HG03135 (cell line): ENCODE data around the gene ADARB2.
"Not testable (repeated sequence)": the region's sequence is repeated elsewhere in the genome, so short reads cannot be mapped to it uniquely, and the experiment has no call there.

Source experiments
- ATAC-seq: cut with Tn5 transposase; IDR thresholded peaks from one replicate; pipeline ENCODE4 v1.9.1; 2021; ENCODE audit warnings: mild to moderate bottlenecking, moderate library complexity; ENCODE audit not compliant: unreplicated experiment

The ADARB2 gene

DNA sequence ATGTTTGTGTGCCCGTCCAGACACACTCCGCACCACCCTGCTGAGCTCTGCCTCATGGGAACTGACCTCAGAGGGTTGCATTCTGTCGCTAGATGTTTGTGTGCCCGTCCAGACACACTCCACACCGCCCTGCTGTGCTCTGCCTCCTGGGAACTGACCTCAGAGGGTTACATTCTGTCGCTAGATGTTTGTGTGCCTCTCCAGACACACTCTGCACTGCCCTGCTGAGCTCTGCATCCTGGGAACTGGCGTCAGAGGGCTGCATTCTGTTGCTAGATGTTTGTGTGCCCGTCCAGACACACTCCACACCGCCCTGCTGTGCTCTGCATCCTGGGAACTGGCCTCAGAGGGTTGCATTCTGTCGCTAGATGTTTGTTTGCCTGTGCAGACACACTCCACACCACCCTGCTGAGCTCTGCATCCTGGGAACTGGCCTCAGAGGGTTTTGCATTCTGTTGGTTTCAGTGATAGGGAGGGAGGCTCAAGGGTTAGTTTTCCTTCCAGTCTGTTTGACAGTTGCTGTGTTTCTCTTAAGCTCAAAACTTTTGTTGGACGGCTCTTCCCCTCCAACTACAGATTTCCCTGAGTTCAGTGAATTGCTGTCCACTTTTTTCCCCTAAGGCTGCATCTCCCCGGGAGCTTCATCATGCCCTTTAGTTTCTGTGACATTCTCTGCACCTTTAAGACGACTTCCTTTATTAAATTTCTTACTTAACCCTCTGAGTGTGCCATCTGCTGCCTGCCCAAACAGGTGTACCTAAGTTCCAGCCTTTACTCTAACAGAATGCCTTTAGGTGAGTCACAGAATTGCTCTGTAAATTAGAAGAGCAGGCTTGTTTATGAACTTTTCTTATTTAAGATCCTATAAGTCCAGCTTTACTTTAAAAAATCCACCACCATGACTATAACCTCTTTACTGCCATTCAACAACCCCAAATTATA is 119.7 kb downstream of the ADARB2 start:
- not testable (repeated sequence) for ATAC-seq

DNA sequence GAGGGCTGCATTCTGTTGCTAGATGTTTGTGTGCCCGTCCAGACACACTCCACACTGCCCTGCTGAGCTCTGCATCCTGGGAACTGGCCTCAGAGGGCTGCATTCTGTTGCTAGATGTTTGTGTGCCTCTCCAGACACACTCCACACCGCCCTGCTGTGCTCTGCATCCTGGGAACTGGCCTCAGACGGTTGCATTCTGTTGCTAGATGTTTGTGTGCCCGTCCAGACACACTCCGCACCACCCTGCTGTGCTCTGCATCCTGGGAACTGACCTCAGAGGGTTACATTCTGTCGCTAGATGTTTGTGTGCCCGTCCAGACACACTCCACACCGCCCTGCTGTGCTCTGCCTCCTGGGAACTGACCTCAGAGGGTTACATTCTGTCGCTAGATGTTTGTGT is 120.6 kb downstream of the ADARB2 start:
- not testable (repeated sequence) for ATAC-seq

DNA sequence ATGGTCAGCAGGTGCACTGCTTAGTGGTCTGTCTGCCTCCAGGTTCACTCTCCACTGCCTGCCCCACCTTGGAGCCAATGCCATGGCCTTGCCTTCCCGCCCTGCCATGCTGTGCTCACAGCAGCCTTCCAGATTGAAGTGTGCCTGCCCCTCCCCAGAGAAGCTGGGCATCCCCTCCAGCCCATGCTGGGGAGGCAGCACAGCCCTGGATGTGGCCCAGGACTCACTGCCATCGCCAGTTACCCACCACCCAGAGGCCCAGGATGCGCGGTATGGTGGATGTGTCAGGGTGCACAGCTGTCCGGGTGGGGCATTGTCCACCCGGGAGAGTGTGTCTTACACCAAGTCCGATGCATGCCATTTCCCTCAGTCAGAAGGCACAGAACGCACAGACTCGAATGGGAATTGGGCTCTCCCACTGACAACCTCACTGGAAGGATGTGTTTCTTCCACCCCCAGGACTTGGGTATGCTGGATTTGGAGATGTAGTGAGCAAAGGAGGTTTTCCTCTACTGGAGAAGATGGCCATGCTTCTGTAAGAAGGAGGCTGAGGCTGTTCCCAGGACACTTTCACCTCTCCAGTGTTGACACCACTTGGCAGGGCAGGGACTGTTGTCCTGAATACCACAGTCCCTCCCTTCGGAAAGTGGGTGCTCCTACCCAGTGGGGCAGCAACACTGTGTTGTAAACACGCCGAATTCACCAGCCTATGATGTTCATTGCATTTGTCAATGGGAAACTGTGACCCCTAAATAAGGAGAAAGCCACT is 122.0 kb downstream of the ADARB2 start:
- no peak for ATAC-seq

DNA sequence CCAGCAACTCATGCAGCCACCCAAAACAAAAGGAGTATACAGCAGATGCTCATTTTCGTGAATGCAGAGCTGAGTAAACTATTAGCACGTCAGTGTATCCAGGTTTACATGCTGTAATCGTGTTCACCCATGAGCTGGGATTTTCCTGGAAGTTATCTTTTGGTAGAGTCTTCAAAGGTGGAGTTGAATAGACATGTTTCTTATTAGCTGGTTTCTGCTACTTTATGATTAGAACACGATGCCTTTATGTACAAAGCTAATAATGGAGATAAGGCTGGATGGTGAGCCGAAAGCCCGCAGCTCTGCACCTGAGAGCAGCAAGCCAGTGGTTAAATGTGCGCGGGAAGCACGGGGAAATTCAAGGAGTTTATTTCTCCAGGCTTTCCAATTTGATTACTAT is 123.8 kb downstream of the ADARB2 start:
- no peak for ATAC-seq

DNA sequence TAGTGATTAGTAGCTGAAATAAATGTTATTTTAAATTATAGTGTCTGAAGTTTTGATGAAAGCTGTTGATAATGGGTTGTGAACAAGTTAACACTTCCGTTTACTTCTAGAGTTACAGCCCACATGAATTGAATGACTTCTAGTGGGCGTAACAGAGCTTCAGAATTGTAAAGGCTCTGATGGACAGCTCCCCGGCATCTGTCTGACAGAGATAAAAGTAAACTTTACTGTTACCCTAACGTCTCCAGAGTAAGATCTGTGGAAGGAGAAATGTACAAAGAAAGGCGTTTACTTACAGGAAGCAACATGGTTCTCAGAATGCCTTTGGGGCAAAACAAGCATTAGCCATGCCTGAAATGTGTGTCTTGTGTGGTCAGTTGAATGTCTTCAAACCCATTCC is 124.4 kb downstream of the ADARB2 start:
- ATAC-seq, result no peak

DNA sequence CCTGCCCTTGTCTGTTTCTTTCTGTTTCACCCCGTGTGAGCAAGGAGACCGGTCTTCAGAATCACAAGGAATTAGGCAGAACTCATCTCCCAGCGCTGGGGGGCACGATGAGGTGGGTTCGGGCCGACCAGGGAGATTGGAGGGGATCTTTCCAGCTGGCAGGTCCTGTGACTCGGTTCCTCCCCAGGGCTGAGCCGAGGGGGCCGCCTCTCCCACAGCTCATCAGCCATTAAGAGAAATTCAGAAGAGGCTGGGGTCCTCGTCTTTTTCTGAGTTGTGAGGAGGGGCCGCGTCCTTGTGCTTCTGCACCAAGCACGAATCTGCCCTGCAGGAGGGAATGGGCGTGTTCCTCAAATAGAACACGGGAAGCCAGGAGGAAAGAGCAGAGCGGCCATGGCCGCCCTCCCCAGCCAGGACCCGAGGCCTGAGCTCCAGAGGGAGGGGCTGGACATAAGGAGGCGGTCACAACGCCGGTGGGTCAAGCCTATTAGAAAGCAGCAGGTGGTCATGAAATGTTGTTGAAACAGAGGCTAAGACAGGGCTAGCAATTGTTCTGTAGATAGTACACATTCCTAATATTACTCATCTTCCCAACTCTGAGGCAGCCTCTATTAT is 125.3 kb downstream of the ADARB2 start:
- ATAC-seq, result no peak

DNA sequence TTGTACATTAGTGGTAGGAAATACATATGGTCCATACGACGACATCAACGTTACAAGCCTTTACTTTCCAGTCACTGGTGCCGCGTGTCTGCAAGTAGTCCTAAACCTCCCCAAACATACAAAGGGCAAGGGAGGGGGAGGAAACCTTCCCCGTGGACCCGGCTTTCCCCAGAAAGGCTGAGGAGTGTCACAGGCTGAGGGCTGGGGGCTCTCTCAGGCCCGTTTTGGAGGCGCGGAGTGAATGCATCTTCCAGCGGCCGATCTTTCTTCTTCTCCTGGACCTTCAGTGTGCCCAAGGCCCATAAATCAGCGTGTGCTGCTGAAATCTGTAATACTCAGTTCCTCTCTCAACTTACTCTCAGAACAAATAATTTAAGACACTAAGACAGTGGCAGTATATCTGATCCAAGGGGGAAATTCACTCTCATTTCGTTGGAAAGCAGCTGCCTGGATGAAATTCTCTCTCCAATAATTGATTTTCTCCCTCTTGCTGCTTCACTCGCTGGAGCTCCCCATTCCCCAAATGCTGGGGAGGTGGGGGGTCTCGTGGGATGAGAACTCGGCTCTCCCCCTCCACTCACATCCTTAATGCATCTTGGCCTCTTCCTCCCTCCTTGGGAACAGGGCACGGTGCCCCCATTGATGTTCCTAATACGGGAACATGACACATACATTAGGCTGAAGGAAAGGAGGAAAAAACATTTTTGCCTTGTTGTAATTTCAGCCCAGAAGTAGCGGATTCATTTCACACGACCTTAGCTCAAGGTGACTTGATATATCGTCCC is 126.1 kb downstream of the ADARB2 start:
- no peak for ATAC-seq

DNA sequence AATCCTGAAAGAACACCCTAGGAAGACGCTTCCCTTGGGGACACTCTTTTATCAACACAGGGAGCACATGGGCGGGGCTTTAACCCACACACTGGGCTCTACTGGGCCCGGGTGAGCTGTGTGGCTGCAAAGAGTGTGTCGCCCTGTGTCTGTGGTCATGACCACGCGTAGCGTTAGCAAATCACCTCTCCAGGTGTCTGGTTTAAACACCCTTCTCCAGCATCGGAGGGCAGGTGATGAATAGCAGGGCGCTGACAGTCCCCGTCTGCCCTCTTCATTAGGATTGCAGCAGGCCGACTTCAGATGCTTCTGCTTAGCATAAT is 127.7 kb downstream of the ADARB2 start:
- no peak for ATAC-seq

DNA sequence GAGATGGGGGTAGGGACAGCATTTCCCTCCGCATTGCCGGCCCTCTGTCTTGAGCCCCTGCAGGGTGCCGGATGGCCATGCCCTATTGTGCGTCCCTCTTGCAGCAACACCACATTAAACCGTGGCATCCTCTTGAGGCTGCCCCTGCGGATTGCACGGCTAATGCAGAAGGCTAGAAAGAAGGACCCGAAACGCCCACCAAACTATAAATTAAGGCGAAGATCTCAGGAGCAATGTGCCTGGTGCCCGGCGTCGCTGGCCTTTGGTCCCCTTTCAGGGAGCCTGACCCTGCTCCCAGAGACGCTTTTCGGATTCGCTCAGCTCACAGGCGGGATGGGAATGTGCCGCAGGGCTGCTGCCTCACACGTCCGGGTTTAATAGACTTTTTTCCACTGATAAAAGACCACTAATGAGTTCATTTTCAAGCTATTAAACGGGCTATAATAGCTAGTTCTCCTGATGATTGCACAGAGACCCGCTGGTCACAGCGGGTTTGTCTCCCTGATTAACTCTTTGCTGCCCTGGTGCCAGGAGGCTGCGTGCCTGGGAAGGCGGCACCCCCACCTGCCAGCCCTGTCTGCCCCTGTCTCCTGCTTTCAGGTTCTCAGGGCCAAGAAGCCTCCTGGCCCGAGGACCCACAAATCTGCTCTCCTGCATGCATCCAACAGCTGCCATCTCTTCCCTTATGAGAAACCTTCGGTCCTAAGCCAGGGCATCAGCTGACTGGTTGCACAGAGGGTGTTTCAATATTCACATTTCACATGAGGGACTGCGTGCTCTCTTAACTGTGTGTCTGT is 128.3 kb downstream of the ADARB2 start:
- ATAC-seq, result no peak

DNA sequence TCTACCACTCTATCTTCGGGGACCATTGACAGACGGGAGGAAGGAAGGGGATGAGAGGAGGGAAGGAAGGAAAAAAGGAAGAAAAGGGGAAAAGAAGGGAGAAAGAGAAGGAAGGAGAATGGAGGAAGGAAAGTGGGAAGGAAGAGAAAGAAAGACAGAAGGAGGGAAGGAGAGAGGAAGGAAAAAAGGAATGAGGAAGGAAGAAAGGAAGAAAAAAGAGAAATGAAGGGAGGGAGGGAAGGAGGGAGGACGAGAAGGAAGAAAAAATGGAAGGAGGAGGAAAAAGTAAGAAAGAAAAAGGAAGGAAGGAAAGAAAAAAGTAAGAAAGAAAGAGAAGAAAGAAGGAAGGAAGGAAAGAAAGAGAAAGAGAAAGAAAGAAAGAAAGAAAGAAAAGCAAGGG is 128.9 kb downstream of the ADARB2 start:
- ATAC-seq, result no peak

DNA sequence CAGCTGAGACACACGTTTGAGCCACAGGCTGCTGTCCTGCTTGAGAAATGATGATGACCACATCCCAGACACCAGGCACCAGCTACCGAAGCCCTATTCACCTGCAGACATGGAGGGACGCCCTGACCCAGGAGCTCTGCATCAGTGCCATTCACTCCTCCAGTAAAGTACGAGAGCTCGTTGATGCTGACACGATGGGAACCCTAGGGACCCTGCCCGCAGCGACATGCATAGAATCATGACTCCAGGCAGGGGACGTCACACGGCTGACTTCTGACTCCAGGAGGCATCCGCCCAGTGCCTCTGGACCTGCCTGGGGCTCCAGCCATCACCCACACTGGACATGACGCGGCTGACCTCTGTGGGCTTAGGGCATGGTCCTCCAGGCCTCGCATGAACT is 129.9 kb downstream of the ADARB2 start:
- no peak for ATAC-seq

DNA sequence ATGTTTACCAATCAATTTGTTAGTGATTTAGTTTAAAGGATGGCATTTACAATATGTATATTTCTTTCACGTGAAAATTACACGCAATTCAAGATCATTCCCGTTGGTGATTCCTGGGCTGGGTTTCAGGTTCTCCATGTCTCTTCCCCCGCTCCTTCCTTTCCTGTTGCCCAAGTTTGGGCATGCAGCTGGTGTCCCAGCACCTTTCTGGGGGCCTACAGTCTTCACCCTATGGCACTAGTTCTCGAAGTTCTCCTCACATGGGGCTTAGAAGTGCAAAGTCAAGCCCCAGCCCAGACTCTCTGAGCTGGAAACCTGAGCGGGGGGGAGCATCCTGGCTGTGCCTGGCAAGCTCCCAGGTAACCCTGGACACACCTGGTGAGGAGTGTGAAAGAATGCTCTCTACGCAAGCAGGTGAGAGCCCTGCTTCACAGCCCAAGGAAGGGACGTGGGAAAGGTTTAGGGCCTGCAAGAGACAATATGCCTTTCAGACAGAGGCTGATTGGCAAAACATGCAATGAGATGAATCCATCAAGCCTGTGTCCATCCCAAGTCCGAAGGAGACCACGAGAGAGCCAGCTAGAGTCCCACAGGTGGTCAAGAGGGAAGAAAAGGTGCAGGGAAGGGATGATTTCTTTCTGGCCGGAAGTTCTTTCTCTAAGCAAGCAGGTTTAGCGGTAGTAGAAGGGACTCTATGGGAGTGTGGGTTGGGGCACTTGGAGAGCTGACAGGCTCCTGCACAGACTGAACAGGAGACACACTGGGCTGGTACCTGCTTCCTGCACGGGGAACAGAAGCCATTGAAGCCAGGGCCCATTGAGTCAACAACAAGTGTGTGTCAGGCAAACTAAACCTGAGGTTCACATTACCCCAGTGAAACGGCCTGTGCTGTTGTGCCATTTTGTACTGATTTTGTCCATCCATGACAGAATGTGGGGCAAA is 131.1 kb downstream of the ADARB2 start:
- no peak for ATAC-seq

DNA sequence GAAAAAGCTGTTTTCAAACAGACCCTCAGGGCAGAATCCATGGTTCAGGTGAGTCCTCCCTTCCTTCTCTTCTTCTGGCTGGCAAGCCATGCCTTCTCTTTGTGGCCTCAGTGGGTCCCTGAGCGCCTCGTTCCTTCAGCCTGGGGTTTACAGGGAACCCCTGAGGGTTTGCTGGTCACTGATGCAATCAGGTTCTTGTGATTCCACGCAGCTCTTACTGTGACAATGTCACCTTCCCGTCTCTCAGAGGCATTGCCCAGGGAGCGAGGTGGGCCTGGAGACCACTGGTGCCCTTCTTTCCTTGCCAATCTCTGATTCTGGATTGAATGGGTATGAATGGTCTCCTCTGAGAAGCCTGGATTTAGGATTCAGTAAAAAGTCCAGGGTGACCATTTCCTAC is 132.2 kb downstream of the ADARB2 start:
- no peak for ATAC-seq

DNA sequence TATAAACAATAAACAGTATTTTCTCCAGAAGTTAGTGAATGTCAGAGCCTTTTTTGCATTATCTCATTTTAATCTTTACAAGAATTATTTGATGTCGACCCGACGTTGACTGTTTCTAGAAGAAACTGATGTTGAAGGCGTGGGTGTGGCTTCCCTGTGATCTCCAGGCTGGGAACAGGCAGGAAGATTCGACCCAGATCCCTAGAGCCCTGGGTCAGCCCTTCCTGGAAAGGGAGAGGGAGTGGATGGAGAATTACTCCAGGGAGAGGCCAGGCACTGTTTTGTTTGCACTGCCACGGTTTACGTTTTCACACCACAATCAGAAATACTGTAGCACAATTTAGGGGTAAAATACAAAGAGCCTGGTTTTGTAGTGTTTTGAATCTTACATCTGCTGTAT is 133.1 kb downstream of the ADARB2 start:
- ATAC-seq, result no peak

DNA sequence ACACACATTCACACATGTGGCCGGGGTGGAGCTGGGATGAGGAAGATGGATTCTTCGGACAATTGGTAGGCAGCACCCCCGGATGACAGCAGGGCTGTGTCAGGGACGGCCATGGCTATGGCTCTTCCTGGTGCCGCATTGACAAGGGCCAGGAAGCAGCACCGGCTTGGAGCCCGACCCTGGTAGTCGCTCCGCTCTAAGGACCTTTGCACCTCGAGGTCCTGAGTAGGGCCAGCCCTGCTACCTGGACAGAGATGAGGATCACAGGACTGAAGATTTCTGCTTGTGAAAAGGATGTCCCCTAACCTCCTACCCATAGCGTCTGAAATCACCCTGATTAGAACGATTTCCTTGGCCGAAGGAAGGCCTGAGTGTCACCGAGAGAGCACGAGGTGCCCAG is 134.1 kb downstream of the ADARB2 start:
- no peak for ATAC-seq

DNA sequence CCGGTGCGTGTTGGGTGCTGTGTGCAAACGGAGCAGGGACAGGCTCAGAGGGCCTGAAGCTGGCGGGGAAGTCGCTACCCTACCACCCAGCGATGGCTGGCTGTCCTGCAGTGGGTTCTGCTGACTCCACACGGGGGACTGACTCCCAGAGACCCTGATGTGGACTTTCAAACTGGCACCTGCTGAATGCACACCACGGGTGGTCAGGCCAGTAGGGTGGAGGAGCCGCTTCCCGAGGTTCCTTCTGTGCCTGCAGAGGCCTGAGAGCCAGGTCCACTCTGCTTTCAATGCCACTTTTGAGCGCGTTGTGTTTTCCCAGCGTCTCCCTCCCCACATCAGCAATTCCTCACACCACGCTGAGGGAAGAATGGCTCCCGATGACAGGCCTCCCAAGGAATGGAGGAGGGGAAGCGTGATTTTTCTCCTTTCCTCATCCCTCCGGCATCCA is 135.3 kb downstream of the ADARB2 start:
- ATAC-seq, result no peak

DNA sequence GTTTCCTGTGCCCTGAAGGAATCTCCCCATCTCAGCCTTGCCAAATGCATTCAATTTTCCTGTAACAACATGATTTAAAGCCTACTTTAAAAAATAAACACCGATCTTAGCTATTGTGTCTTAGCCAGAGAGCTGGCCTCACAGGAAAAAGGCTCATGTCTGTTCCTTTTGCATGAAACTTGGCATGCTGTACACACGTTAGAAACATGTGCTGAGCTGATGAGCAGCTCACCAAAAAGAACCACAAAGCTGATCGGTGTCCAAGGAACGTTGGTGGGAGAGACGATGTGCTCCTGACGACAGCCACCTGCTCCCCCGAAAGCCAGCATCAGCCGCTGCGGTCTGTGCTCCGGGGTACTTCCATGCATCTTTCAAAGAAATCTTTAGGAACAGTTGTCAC is 135.9 kb downstream of the ADARB2 start:
- no peak for ATAC-seq

DNA sequence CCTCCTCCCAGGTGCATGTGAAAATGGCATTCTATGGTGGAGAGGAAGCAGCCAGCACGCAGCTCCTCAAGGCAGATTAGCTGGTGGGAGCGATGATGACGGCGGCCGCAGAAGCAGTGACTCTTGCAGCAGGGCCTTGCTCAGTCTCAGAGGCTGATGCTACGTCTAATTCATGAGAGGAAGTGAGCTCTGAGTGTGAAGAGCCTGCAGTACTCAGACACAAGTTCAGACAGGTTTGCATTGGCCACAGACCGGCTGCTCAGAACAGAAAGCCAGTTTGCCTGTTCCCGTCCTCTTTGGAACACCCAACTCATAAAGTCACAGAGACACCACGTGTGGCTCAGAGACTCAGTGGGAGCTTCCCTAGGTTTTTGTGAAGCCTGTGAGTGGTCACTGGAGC is 136.5 kb downstream of the ADARB2 start:
- no peak for ATAC-seq
